HCT116 (cell line): ENCODE measurements around the gene TMEM117. TPM values are rescaled to one million over a fixed set of nuclear protein-coding genes. Genes with fewer than 3 reads are reported as not detected.
"Not testable (repeated sequence)": the region's sequence is repeated elsewhere in the genome, so short reads cannot be mapped to it uniquely, and the experiment has no call there.

ENCODE experiments used
- ATAC-seq: fragments of 200-7000 bp; cut with Tn5 transposase; 2 replicates; pipeline ENCODE4 v1.9.1; 2020; ENCODE audit warnings: mild to moderate bottlenecking, moderate library complexity
- BruUV-seq: library from RNA; stranded (reverse); fragments of 400-500 nt; replicated peaks from 2 replicates; lab custom pipeline; 2021; lab: Mats Ljungman, UMichigan
- CTCF ChIA-PET: fragments of 300-600 bp; sonication (Branson Sonifier 250); formaldehyde crosslinking; loops from one replicate; lab custom pipeline; 2021; ENCODE audit warnings: antibody characterized with exemption; lab: Charles Lee
- POLR2A ChIA-PET: fragments of 300-600, 350-600 bp; sonication (Branson Sonifier 250); formaldehyde crosslinking; loops from one replicate; lab custom pipeline; 2021; ENCODE audit warnings: antibody characterized with exemption; lab: Charles Lee
- RAD21 ChIA-PET, 2 experiments: fragments of 300-600 bp; sonication (Branson Sonifier 250); formaldehyde crosslinking; loops; one replicate each; lab custom pipeline; 2023; ENCODE audit warnings: low total read pairs in 2 of 2; ENCODE audit not compliant: uncharacterized antibody in 2 of 2, unreplicated experiment in 2 of 2, low non-redundant PET in 1 of 2; lab: Charles Lee
- DNase-seq: peaks from one replicate; pipeline ENCODE4 v3.0.0-alpha.2; 2010; ENCODE audit warnings: low read depth, low spot score
- H2AFZ ChIP-seq: fragments of 200-600 bp; shearing (Covaris generic), sonication (generic); 2 replicates; pipeline ENCODE4 v1.6.1; 2017; ENCODE audit warnings: low read depth, mixed run types, mixed read lengths, antibody characterized with exemption, low read length; ENCODE audit not compliant: poor library complexity, severe bottlenecking
- H3K27ac ChIP-seq: 2 replicates; pipeline ENCODE4 v1.5.1; 2012; ENCODE audit warnings: low read depth, low read length
- H3K27me3 ChIP-seq: fragments of 200-600 bp; sonication (generic); 2 replicates; pipeline ENCODE4 v1.6.1; 2016; ENCODE audit warnings: mixed run types, low read length, mixed read lengths; ENCODE audit not compliant: insufficient read depth
- H3K36me3 ChIP-seq, 2 experiments: fragments of 200-500 bp in 1 of 2; fragments of 200-600 bp in 1 of 2; sonication (Bioruptor generic) in 1 of 2; sonication (generic) in 1 of 2; 2 replicates each; pipeline versions ENCODE4 v1.5.1 to v1.6.1; 2014 to 2016; ENCODE audit warnings: low read length in 2 of 2, inconsistent platforms in 1 of 2, mixed read lengths in 1 of 2, mixed run types in 1 of 2; ENCODE audit not compliant: insufficient read depth in 2 of 2, control insufficient read depth in 1 of 2
- H3K4me1 ChIP-seq, 2 experiments: fragments of 200-600 bp in 1 of 2; sonication (generic) in 1 of 2; 2 replicates each; pipeline versions ENCODE4 v1.5.1 to v1.6.1; 2012 to 2017; ENCODE audit warnings: low read length in 2 of 2, inconsistent platforms in 1 of 2, mild to moderate bottlenecking in 1 of 2, mixed read lengths in 1 of 2, mixed run types in 1 of 2, moderate library complexity in 1 of 2; ENCODE audit not compliant: insufficient read depth in 2 of 2, control insufficient read depth in 1 of 2
- H3K4me2 ChIP-seq: fragments of 200-600 bp; sonication (generic); 2 replicates; pipeline ENCODE4 v1.6.1; 2017; ENCODE audit warnings: mixed run types, low read length, mixed read lengths
- H3K4me3 ChIP-seq, 2 experiments: fragments of 200-600 bp in 1 of 2; sonication (generic) in 1 of 2; replicated peaks in 1 of 2; 2 replicates each; pipeline ENCODE4 v1.5.1; 2011 to 2016; ENCODE audit warnings: low read length in 2 of 2, control low read depth in 1 of 2, low read depth in 1 of 2, mild to moderate bottlenecking in 1 of 2, mixed read lengths in 1 of 2, mixed run types in 1 of 2
- H3K79me2 ChIP-seq: fragments of 200-600 bp; sonication (generic); 2 replicates; pipeline ENCODE4 v1.6.1; 2017; ENCODE audit warnings: mild to moderate bottlenecking, mixed run types, low read length, moderate library complexity, mixed read lengths; ENCODE audit not compliant: insufficient read depth
- H3K9ac ChIP-seq: fragments of 200-600 bp; sonication (generic); 2 replicates; pipeline ENCODE4 v1.6.1; 2016; ENCODE audit warnings: low read length, mixed read lengths
- H3K9me2 ChIP-seq: fragments of 200-600 bp; sonication (generic), shearing (Covaris generic); 2 replicates; pipeline ENCODE4 v1.6.1; 2017; ENCODE audit warnings: mixed run types, mild to moderate bottlenecking, moderate library complexity; ENCODE audit not compliant: insufficient read depth
- H3K9me3 ChIP-seq, 2 experiments: fragments of 200-500 bp in 1 of 2; fragments of 200-600 bp in 1 of 2; sonication (Bioruptor generic) in 1 of 2; sonication (generic) in 1 of 2; 2 replicates each; pipeline ENCODE4 v1.6.1; 2014 to 2017; ENCODE audit warnings: low read length in 2 of 2, mixed read lengths in 2 of 2, inconsistent platforms in 1 of 2, low read depth in 1 of 2, mild to moderate bottlenecking in 1 of 2, mixed run types in 1 of 2, moderate library complexity in 1 of 2; ENCODE audit not compliant: control insufficient read depth in 1 of 2, insufficient read depth in 1 of 2
- H4K20me1 ChIP-seq: fragments of 200-600 bp; sonication (generic), shearing (Covaris generic); 2 replicates; pipeline ENCODE4 v1.6.1; 2017; ENCODE audit warnings: mixed run types, mild to moderate bottlenecking, moderate library complexity; ENCODE audit not compliant: insufficient read depth
- EGR1 ChIP-seq: IDR thresholded peaks from 2 replicates; pipeline ENCODE4 v1.6.1; 2012; ENCODE audit warnings: low read depth
- EZH2 ChIP-seq: fragments of 200-600 bp; sonication (generic); IDR thresholded peaks from 2 replicates; pipeline ENCODE4 v1.6.1; 2017; ENCODE audit warnings: antibody characterized with exemption, mixed run types
- POLR2AphosphoS5 ChIP-seq: IDR thresholded peaks from 2 replicates; pipeline ENCODE4 v1.6.1; 2011; ENCODE audit warnings: mild to moderate bottlenecking, low read depth, low read length, moderate library complexity
- REST ChIP-seq: IDR thresholded peaks from 2 replicates; pipeline ENCODE4 v1.6.1; 2012; ENCODE audit warnings: low read depth
- intact Hi-C: fragments of 100-400 bp; cut with micrococcal nuclease; formaldehyde crosslinking; loops from 2 replicates; pipeline ENCODE4 v1.10.0; 2022
- total RNA-seq: library from RNA; stranded (reverse); gene quantifications from one replicate; pipeline ENCODE4 v1.2.1, GENCODE V29; 2021; ENCODE audit not compliant: unreplicated experiment
- TF ChIP-seq, protein P1 (sequence below): IDR thresholded peaks from 2 replicates; pipeline ENCODE4 v1.6.1; 2012

The TMEM117 gene
- total RNA-seq, 1 experiment from 2014 or later = 3.6 TPM

- intact Hi-C loops = no loop called here
- H2AFZ ChIP-seq = no peak overlapping the region
- ATAC-seq = no peak
These were observed 189.6 kb downstream of the TMEM117 start for GRCh38 chr12:44025499-44025898.

DNA sequence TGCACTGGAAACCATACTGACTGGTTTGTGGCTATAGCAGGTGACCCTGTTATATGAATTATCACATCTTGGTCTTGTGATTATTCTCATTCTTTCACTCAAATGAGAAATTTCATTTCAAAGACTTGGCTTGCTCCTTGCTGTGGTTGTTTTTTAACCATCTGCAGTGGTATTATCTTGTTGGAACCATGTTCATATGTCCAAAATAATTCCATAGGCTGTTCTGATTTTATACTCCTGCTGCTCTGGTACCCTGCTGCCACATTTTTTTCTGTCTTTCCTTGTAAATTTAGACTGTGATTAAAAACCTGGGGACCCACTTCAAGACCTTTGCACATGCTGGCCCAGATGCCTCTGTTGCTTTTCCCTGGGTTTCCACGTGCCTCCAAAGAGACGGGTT is 190.2 kb downstream of the TMEM117 start:
- H3K9ac ChIP-seq = no peak overlapping the region
- no peak overlapping the region for H3K4me2 ChIP-seq
- H3K79me2 ChIP-seq = no peaks in the 10 kb centered on the region
- TF ChIP-seq EZH2 = no peak
- TF ChIP-seq REST = no peak
- TF ChIP-seq POLR2AphosphoS5 = no peak
- TF ChIP-seq EGR1 = no peak
- H3K4me3 ChIP-seq = no peak overlapping the region
- ChIA-PET POLR2A (no interaction called here), CTCF (no interaction called here), RAD21 (no interaction called here)
- H3K27ac ChIP-seq = no peak overlapping the region
- no peak for DNase-seq
- no peaks in the 10 kb centered on the region for H3K9me2 ChIP-seq
- H3K9me3 ChIP-seq = no peaks in the 10 kb centered on the region
- no peak for ATAC-seq
- no peaks in the 10 kb centered on the region for H3K36me3 ChIP-seq
- no peaks in the 10 kb centered on the region for H3K27me3 ChIP-seq
- H3K4me1 ChIP-seq = no peaks in the 10 kb centered on the region
- no peaks in the 10 kb centered on the region; the same call in 1 of the 2 replicates for H4K20me1 ChIP-seq
- intact Hi-C loops = no loop called here
- no peak overlapping the region for H2AFZ ChIP-seq
- no TSS peak for BruUV-seq

More at GRCh38 chr12:44025499-44025898, 189.6 kb downstream of the TMEM117 start:
- no peak overlapping the region for H3K9ac ChIP-seq
- DNase-seq = no peak
- H3K36me3 ChIP-seq = no peaks in the 10 kb centered on the region
- POLR2A ChIA-PET = no interaction called here
- H3K4me2 ChIP-seq = no peak overlapping the region
- no peak overlapping the region for H3K27ac ChIP-seq
- BruUV-seq = no TSS peak
- RAD21 ChIA-PET = no interaction called here
- no peak overlapping the region for H3K4me3 ChIP-seq
- TF ChIP-seq, protein P1, sequence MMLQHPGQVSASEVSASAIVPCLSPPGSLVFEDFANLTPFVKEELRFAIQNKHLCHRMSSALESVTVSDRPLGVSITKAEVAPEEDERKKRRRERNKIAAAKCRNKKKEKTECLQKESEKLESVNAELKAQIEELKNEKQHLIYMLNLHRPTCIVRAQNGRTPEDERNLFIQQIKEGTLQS = no peak
- no peaks in the 10 kb centered on the region for H3K4me1 ChIP-seq
- CTCF ChIA-PET = interaction anchor here (0.7 kb wide), 1 partner anchor 10 kb away, joined by 3 read pairs; no protein-coding TSS in a partner anchor
- H3K9me2 ChIP-seq = no peaks in the 10 kb centered on the region
- H4K20me1 ChIP-seq = no peaks in the 10 kb centered on the region; the same call in 1 of the 2 replicates
- no peaks in the 10 kb centered on the region for H3K9me3 ChIP-seq
- H3K79me2 ChIP-seq = no peaks in the 10 kb centered on the region
- no peaks in the 10 kb centered on the region for H3K27me3 ChIP-seq

DNA sequence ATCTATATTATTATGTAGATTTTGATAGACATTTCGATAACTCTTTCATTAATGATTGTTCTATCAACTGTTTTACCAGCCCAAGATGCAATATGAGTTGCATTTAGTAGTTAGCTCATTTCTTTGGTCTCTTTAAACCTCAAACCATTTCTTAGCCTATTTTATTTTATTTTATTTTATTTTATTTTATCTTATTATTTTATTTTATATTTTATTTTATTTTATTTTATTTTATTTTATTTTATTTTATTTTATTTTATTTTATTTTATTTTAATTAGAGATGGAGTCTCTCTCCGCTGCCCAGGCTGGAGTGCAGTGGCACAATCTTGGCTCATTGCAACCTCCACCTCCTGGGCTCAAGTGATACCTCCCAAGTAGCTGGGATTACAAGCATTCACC is 191.0 kb downstream of the TMEM117 start:
- H3K4me2 ChIP-seq, intact Hi-C loops, RAD21 ChIA-PET, H3K9ac ChIP-seq, H3K27me3 ChIP-seq, H3K4me1 ChIP-seq, H3K36me3 ChIP-seq, BruUV-seq, H3K9me3 ChIP-seq, DNase-seq, H3K9me2 ChIP-seq, POLR2A ChIA-PET, H3K27ac ChIP-seq, H3K79me2 ChIP-seq, H4K20me1 ChIP-seq, ATAC-seq, CTCF ChIA-PET, H2AFZ ChIP-seq, H3K4me3 ChIP-seq: not testable (repeated sequence)
